WTC11 (cell line): ENCODE measurements around the gene CLN6. TPM values are rescaled to one million over a fixed set of nuclear protein-coding genes. Genes with fewer than 3 reads are reported as not detected.

ENCODE experiments used
- ATAC-seq: fragments of 200-7000 bp; cut with Tn5 transposase; 2 replicates; pipeline ENCODE4 v1.10.0; 2021; ENCODE audit warnings: mild to moderate bottlenecking, moderate library complexity
- CTCF ChIA-PET: fragments of 300-600 bp; sonication (Branson Sonifier 250); formaldehyde crosslinking; loops from one replicate; lab custom pipeline; 2021; ENCODE audit warnings: antibody characterized with exemption; lab: Charles Lee
- POLR2A ChIA-PET: fragments of 350-600 bp; sonication (Branson Sonifier 250); formaldehyde crosslinking; loops from one replicate; lab custom pipeline; 2021; ENCODE audit warnings: antibody characterized with exemption; lab: Charles Lee
- DNase-seq: peaks from one replicate; pipeline ENCODE4 v3.0.0; 2021; ENCODE audit warnings: low spot score
- H3K27ac Mint-ChIP-seq: 2 replicates; pipeline ENCODE4 v1.8.0; 2021; ENCODE audit warnings: mixed read lengths
- H3K27me3 Mint-ChIP-seq: 2 replicates; pipeline ENCODE4 v1.8.0; 2021; ENCODE audit warnings: low read depth, mild to moderate bottlenecking, moderate library complexity, mixed read lengths
- H3K36me3 Mint-ChIP-seq: 2 replicates; pipeline ENCODE4 v1.8.0; 2021; ENCODE audit warnings: mixed read lengths
- H3K4me1 Mint-ChIP-seq: 2 replicates; pipeline ENCODE4 v1.8.0; 2022; ENCODE audit warnings: mixed read lengths
- H3K4me3 Mint-ChIP-seq: 2 replicates; pipeline ENCODE4 v1.8.0; 2021; ENCODE audit warnings: mild to moderate bottlenecking, moderate library complexity, mixed read lengths
- H3K9me3 Mint-ChIP-seq: 2 replicates; pipeline ENCODE4 v1.8.0; 2021; ENCODE audit warnings: mixed read lengths
- AR ChIP-seq: fragments of 250-450 bp; sonication (Bioruptor Pico); IDR thresholded peaks from 2 replicates; pipeline ENCODE4 v1.9.0; 2021; ENCODE audit warnings: mild to moderate bottlenecking
- CREM ChIP-seq: sonication (generic); formaldehyde crosslinking; IDR thresholded peaks from 2 replicates; pipeline ENCODE4 v1.8.1; 2022; ENCODE audit warnings: mild to moderate bottlenecking, missing genetic modification reagents, moderate library complexity
- FOXK1 ChIP-seq: sonication (generic); formaldehyde crosslinking; IDR thresholded peaks from 2 replicates; pipeline ENCODE4 v1.8.0; 2022; ENCODE audit warnings: mild to moderate bottlenecking, moderate library complexity, missing genetic modification reagents
- JAZF1 ChIP-seq: fragments of 250-450 bp; sonication (Bioruptor Pico); IDR thresholded peaks from 2 replicates; pipeline ENCODE4 v1.9.0; 2021; ENCODE audit warnings: moderate library complexity, mild to moderate bottlenecking, inconsistent platforms
- MAX ChIP-seq: sonication (generic); formaldehyde crosslinking; IDR thresholded peaks from 2 replicates; pipeline ENCODE4 v1.8.0; 2022; ENCODE audit warnings: mild to moderate bottlenecking, missing genetic modification reagents
- NR3C1 ChIP-seq: sonication (generic); formaldehyde crosslinking; conservative IDR thresholded peaks from 2 replicates; pipeline ENCODE4 v1.8.1; 2023; ENCODE audit warnings: low read depth, mild to moderate bottlenecking, missing genetic modification reagents
- STAT6 ChIP-seq: sonication (generic); formaldehyde crosslinking; conservative IDR thresholded peaks from 2 replicates; pipeline ENCODE4 v1.8.1; 2023; ENCODE audit warnings: mild to moderate bottlenecking, low read depth, missing genetic modification reagents, moderate library complexity
- TEAD4 ChIP-seq: sonication (generic); formaldehyde crosslinking; IDR thresholded peaks from 2 replicates; pipeline ENCODE4 v1.8.0; 2022; ENCODE audit warnings: mild to moderate bottlenecking, missing genetic modification reagents
- ZBTB43 ChIP-seq: sonication (generic); formaldehyde crosslinking; IDR thresholded peaks from 2 replicates; pipeline ENCODE4 v1.8.1; 2023; ENCODE audit warnings: mild to moderate bottlenecking, missing genetic modification reagents
- ZNF138 ChIP-seq: sonication (generic); formaldehyde crosslinking; conservative IDR thresholded peaks from 2 replicates; pipeline ENCODE4 v1.8.1; 2022; ENCODE audit warnings: mild to moderate bottlenecking, moderate library complexity, missing genetic modification reagents
- ZNF232 ChIP-seq: sonication (generic); formaldehyde crosslinking; IDR thresholded peaks from 2 replicates; pipeline ENCODE4 v1.8.0; 2022; ENCODE audit warnings: mild to moderate bottlenecking, missing genetic modification reagents
- ZNF263 ChIP-seq: sonication (generic); formaldehyde crosslinking; IDR thresholded peaks from 2 replicates; pipeline ENCODE4 v1.8.1; 2022; ENCODE audit warnings: low read depth, mild to moderate bottlenecking, moderate library complexity, missing genetic modification reagents
- ZNF281 ChIP-seq: sonication (generic); formaldehyde crosslinking; IDR thresholded peaks from 2 replicates; pipeline ENCODE4 v1.8.0; 2023; ENCODE audit warnings: mild to moderate bottlenecking, missing genetic modification reagents
- ZNF396 ChIP-seq: fragments of 250-450 bp; sonication (Bioruptor Pico); IDR thresholded peaks from 2 replicates; pipeline ENCODE4 v1.8.0; 2021; ENCODE audit warnings: mild to moderate bottlenecking, moderate library complexity, borderline replicate concordance
- ZNF423 ChIP-seq: fragments of 250-450 bp; sonication (Bioruptor Pico); IDR thresholded peaks from 2 replicates; pipeline ENCODE4 v2.1.2; 2022; ENCODE audit warnings: mild to moderate bottlenecking, moderate library complexity
- ZNF512 ChIP-seq: sonication (generic); formaldehyde crosslinking; IDR thresholded peaks from 2 replicates; pipeline ENCODE4 v1.8.1; 2022; ENCODE audit warnings: missing genetic modification reagents, borderline replicate concordance
- ZNF671 ChIP-seq: fragments of 250-450 bp; sonication (Bioruptor Pico); IDR thresholded peaks from 2 replicates; pipeline ENCODE4 v1.8.0; 2021; ENCODE audit warnings: mild to moderate bottlenecking
- ZSCAN18 ChIP-seq: fragments of 250-450 bp; sonication (Bioruptor Pico); IDR thresholded peaks from 2 replicates; pipeline ENCODE4 v2.1.2; 2022; ENCODE audit warnings: mild to moderate bottlenecking, moderate library complexity
- total RNA-seq: library from RNA; stranded (reverse); gene quantifications from 3 replicates; pipeline ENCODE4 v1.2.3, GENCODE V29; 2021

The CLN6 gene
- total RNA-seq, 1 experiment from 2014 or later, result 50.2 TPM

- Mint-ChIP-seq H3K9me3 (no peaks in the 10 kb centered on the region), H3K4me3 (no peak overlapping the region), H3K27ac (0 out of 2 replicates have a peak overlapping the region, but pooled peaks have one; percentile 57), H3K27me3 (no peaks in the 10 kb centered on the region), H3K36me3 (no peaks in the 10 kb centered on the region), H3K4me1 (peaks cover 31% of the 10 kb centered on the region)
- DNase-seq (no peak), ATAC-seq (no peak)
- TF ChIP-seq CREM (CRISPR knock-in tag) (no peak), STAT6 (CRISPR knock-in tag) (no peak), AR (CRISPR knock-in tag) (no peak), ZNF423 (CRISPR knock-in tag) (no peak), ZNF138 (CRISPR knock-in tag) (no peak), ZBTB43 (CRISPR knock-in tag) (no peak)
- POLR2A ChIA-PET, result no interaction called here
- CTCF ChIA-PET, result interaction anchor here (0.6 kb wide), 1 partner anchor 13 kb away, joined by 3 read pairs; no protein-coding TSS in a partner anchor
These were observed 21.4 kb downstream of the CLN6 start for GRCh38 chr15:68208136-68208535.

GRCh38 chr15:68207176-68207935, 22.2 kb downstream of the CLN6 start:
- no peaks in the 10 kb centered on the region for H3K36me3 Mint-ChIP-seq
- no peak for ATAC-seq
- DNase-seq, result no peak
- H3K4me3 Mint-ChIP-seq, result no peak overlapping the region
- peaks cover 33% of the 10 kb centered on the region for H3K4me1 Mint-ChIP-seq
- peak overlapping the region; percentile 92; the same call in 1 of the 2 replicates for H3K27ac Mint-ChIP-seq
- no peaks in the 10 kb centered on the region for H3K9me3 Mint-ChIP-seq
- no peaks in the 10 kb centered on the region for H3K27me3 Mint-ChIP-seq
- ChIA-PET POLR2A (interaction anchor here (0.7 to 1.3 kb wide), 2 partner anchors 12 to 15 kb away, joined by 3 to 4 read pairs; no protein-coding TSS in a partner anchor), CTCF (interaction anchor here (0.8 to 3.8 kb wide), 3 partner anchors 12 to 99 kb away, joined by 3 to 25 read pairs (median 15); no protein-coding TSS in a partner anchor)
- TF ChIP-seq ZNF396 (CRISPR knock-in tag), result no peak
- no peak for TF ChIP-seq ZNF263 (CRISPR knock-in tag)
- no peak for TF ChIP-seq ZNF512 (CRISPR knock-in tag)
- TF ChIP-seq ZNF671 (CRISPR knock-in tag), result no peak
- no peak for TF ChIP-seq JAZF1 (CRISPR knock-in tag)
- no peak for TF ChIP-seq ZNF281 (CRISPR knock-in tag)
- no peak for TF ChIP-seq ZSCAN18 (CRISPR knock-in tag)
- no peak for TF ChIP-seq NR3C1 (CRISPR knock-in tag)
- TF ChIP-seq MAX (CRISPR knock-in tag), result no peak
- no peak for TF ChIP-seq TEAD4 (CRISPR knock-in tag)
- no peak for TF ChIP-seq FOXK1
- no peak for TF ChIP-seq ZBTB43 (CRISPR knock-in tag)
- no peak for TF ChIP-seq ZNF138 (CRISPR knock-in tag)
- TF ChIP-seq ZNF232, result no peak
